H1 (cell line): ENCODE data around the gene EGR1. TPM values are rescaled to one million over a fixed set of nuclear protein-coding genes. Genes with fewer than 3 reads are reported as not detected.

ENCODE experiments used
- CTCF ChIA-PET: fragments of 300-600 bp; sonication (Branson Sonifier 250); formaldehyde crosslinking; loops from one replicate; lab custom pipeline; 2021; ENCODE audit not compliant: partially characterized antibody; lab: Charles Lee
- POLR2A ChIA-PET: fragments of 300-600 bp; sonication (Branson Sonifier 250); formaldehyde crosslinking; loops from one replicate; lab custom pipeline; 2021; ENCODE audit warnings: inconsistent platforms; ENCODE audit not compliant: partially characterized antibody; lab: Charles Lee
- DNase-seq, 2 experiments: peaks; one replicate each; pipeline versions ENCODE4 v3.0.0 to v3.0.0-alpha.2; 2010 to 2022; ENCODE audit warnings: low spot score in 2 of 2, low read depth in 1 of 2, mixed read lengths in 1 of 2
- FAIRE-seq: peaks from 2 replicates; lab custom pipeline; 2011; peaks lifted over from hg19 to GRCh38; lab: Jason Lieb, UNC
- H2AFZ ChIP-seq: 2 replicates; pipeline ENCODE4 v1.8.1; 2012; ENCODE audit warnings: low read length, inconsistent platforms
- H2AK5ac ChIP-seq: 2 replicates; pipeline ENCODE4 v1.6.1; 2013; ENCODE audit warnings: low read depth, low read length
- H2BK120ac ChIP-seq: replicated peaks from 2 replicates; pipeline ENCODE3; 2013; ENCODE audit warnings: low read depth, low read length, inconsistent platforms
- H2BK12ac ChIP-seq: 2 replicates; pipeline ENCODE4 v1.6.1; 2013; ENCODE audit warnings: low read depth, low read length
- H2BK15ac ChIP-seq: 2 replicates; pipeline ENCODE4 v1.6.1; 2013; ENCODE audit warnings: low read length
- H2BK20ac ChIP-seq: 2 replicates; pipeline ENCODE4 v1.6.1; 2013; ENCODE audit warnings: low read length
- H2BK5ac ChIP-seq: 2 replicates; pipeline ENCODE4 v1.6.1; 2013; ENCODE audit warnings: low read depth, low read length
- H3K14ac ChIP-seq: 2 replicates; pipeline ENCODE4 v1.6.1; 2013; ENCODE audit warnings: inconsistent platforms; ENCODE audit not compliant: insufficient read length
- H3K18ac ChIP-seq: 2 replicates; pipeline ENCODE4 v1.6.1; 2013; ENCODE audit warnings: low read length; ENCODE audit errors: extremely low read depth
- H3K23ac ChIP-seq: 2 replicates; pipeline ENCODE4 v1.6.1; 2013; ENCODE audit warnings: inconsistent platforms; ENCODE audit not compliant: insufficient read length
- H3K23me2 ChIP-seq: 2 replicates; pipeline ENCODE4 v1.6.1; 2013; ENCODE audit warnings: low read depth, low read length
- H3K27ac ChIP-seq: 2 replicates; pipeline ENCODE4 v1.6.1; 2011; ENCODE audit warnings: low read depth, low read length, inconsistent platforms
- H3K27me3 ChIP-seq, 4 experiments: replicated peaks in 1 of 4; 1 replicate in 1 of 4; 2 replicates in 3 of 4; pipeline versions ENCODE4 v1.6.1 to v1.8.1; 2011 to 2013; ENCODE audit warnings: low read length in 3 of 4, mild to moderate bottlenecking in 3 of 4, inconsistent platforms in 2 of 4, mixed read lengths in 2 of 4, moderate library complexity in 1 of 4; ENCODE audit not compliant: control insufficient read depth in 3 of 4, insufficient read depth in 3 of 4; ENCODE audit errors: extremely low read depth in 1 of 4
- H3K36me3 ChIP-seq, 4 experiments: 2 replicates each; pipeline versions ENCODE4 v1.6.1 to v1.8.1; 2011 to 2013; ENCODE audit warnings: mild to moderate bottlenecking in 4 of 4, low read length in 3 of 4, moderate library complexity in 2 of 4, control low read depth in 1 of 4, inconsistent platforms in 1 of 4; ENCODE audit not compliant: insufficient read depth in 4 of 4, control insufficient read depth in 2 of 4
- H3K4ac ChIP-seq: replicated peaks from 2 replicates; pipeline ENCODE3; 2013; ENCODE audit warnings: low read length, low read depth, mixed read lengths, inconsistent platforms; ENCODE audit not compliant: insufficient read length
- H3K4me1 ChIP-seq, 4 experiments: replicated peaks in 1 of 4; 1 replicate in 1 of 4; 2 replicates in 3 of 4; pipeline versions ENCODE4 v1.6.1 to v1.8.1; 2011 to 2013; ENCODE audit warnings: low read length in 3 of 4, inconsistent platforms in 2 of 4, mixed read lengths in 1 of 4; ENCODE audit not compliant: insufficient read depth in 4 of 4, control insufficient read depth in 3 of 4
- H3K4me2 ChIP-seq, 2 experiments: 2 replicates each; pipeline versions ENCODE4 v1.6.1 to v1.8.1; 2011 to 2013; ENCODE audit warnings: low read depth in 2 of 2, low read length in 2 of 2, control low read depth in 1 of 2, inconsistent platforms in 1 of 2, mild to moderate bottlenecking in 1 of 2; ENCODE audit not compliant: insufficient read depth in 1 of 2
- H3K4me3 ChIP-seq, 4 experiments: fragments of 200-600, 300-600 bp in 1 of 4; sonication (generic), shearing (Covaris generic), sonication (Bioruptor Twin) in 1 of 4; 2 replicates each; pipeline versions ENCODE4 v1.5.1 to v1.8.1; 2011 to 2016; ENCODE audit warnings: low read length in 4 of 4, low read depth in 3 of 4, control low read depth in 2 of 4, inconsistent platforms in 2 of 4, mild to moderate bottlenecking in 2 of 4, mixed read lengths in 1 of 4, moderate library complexity in 1 of 4; ENCODE audit not compliant: insufficient read depth in 2 of 4; ENCODE audit errors: extremely low read depth in 1 of 4
- H3K56ac ChIP-seq: replicated peaks from 2 replicates; pipeline ENCODE3; 2013; ENCODE audit warnings: low read depth, mild to moderate bottlenecking, mixed read lengths, low read length, inconsistent platforms; ENCODE audit not compliant: insufficient read length
- H3K79me1 ChIP-seq: 2 replicates; pipeline ENCODE4 v1.6.1; 2013; ENCODE audit warnings: low read depth, low read length, control low read depth
- H3K79me2 ChIP-seq, 2 experiments: 2 replicates each; pipeline versions ENCODE4 v1.6.1 to v1.8.1; 2012 to 2013; ENCODE audit warnings: low read length in 2 of 2, mild to moderate bottlenecking in 2 of 2, inconsistent platforms in 1 of 2; ENCODE audit not compliant: insufficient read depth in 2 of 2, control insufficient read depth in 1 of 2
- H3K9ac ChIP-seq, 4 experiments: replicated peaks in 1 of 4; 1 replicate in 1 of 4; 2 replicates in 3 of 4; pipeline versions ENCODE4 v1.6.1 to v1.8.1; 2011 to 2013; ENCODE audit warnings: low read depth in 3 of 4, low read length in 3 of 4, control low read depth in 2 of 4, mild to moderate bottlenecking in 2 of 4, moderate library complexity in 2 of 4, inconsistent platforms in 1 of 4; ENCODE audit errors: extremely low read depth in 1 of 4
- H3K9me3 ChIP-seq, 2 experiments: 2 replicates each; pipeline versions ENCODE4 v1.6.1 to v1.8.1; 2012 to 2013; ENCODE audit warnings: mild to moderate bottlenecking in 2 of 2, moderate library complexity in 2 of 2, control low read depth in 1 of 2, inconsistent platforms in 1 of 2, low read depth in 1 of 2, low read length in 1 of 2, mixed read lengths in 1 of 2; ENCODE audit not compliant: insufficient read depth in 2 of 2
- H4K20me1 ChIP-seq, 2 experiments: replicated peaks in 1 of 2; 2 replicates each; pipeline versions ENCODE3 to v1.8.1; 2011 to 2013; ENCODE audit warnings: inconsistent platforms in 2 of 2, low read length in 2 of 2, mild to moderate bottlenecking in 1 of 2; ENCODE audit not compliant: insufficient read depth in 2 of 2, control insufficient read depth in 1 of 2
- H4K5ac ChIP-seq: 2 replicates; pipeline ENCODE4 v1.6.1; 2013; ENCODE audit warnings: low read length, low read depth, mixed read lengths, inconsistent platforms; ENCODE audit not compliant: insufficient read length
- H4K8ac ChIP-seq: 2 replicates; pipeline ENCODE4 v1.8.0; 2013; ENCODE audit warnings: mild to moderate bottlenecking, moderate library complexity, low read length, inconsistent platforms; ENCODE audit not compliant: insufficient read depth; ENCODE audit errors: extremely low read depth
- H4K91ac ChIP-seq: replicated peaks from 2 replicates; pipeline ENCODE3; 2013; ENCODE audit warnings: low read length, mixed read lengths, inconsistent platforms; ENCODE audit not compliant: insufficient read length
- TEAD4 ChIP-seq: IDR thresholded peaks from 2 replicates; pipeline ENCODE4 v1.6.1; 2012; ENCODE audit warnings: low read depth, low read length, inconsistent platforms, mixed read lengths
- WGBS, 2 experiments: shearing (Covaris generic) in 1 of 2; methylation state at CpG; one replicate each; pipeline versions ENCODE4 v1.1.6 to v1.1.7; 2013 to 2015; ENCODE audit warnings: low lambda C conversion rate in 2 of 2, mixed read lengths in 2 of 2, inconsistent platforms in 1 of 2, low coverage in 1 of 2, missing lambda C conversion rate in 1 of 2; ENCODE audit not compliant: insufficient replicate concordance in 2 of 2, insufficient coverage in 1 of 2, insufficient read length in 1 of 2; ENCODE audit errors: extremely low coverage in 1 of 2, missing lambda C conversion rate in 1 of 2; 5-methylcytosine and 5-hydroxymethylcytosine counted together
- polyA plus RNA-seq, 7 experiments: library from polyadenylated mRNA; depleted of rRNA in 3 of 7; stranded (reverse) in 5 of 7; unstranded in 2 of 7; fragments of >200 nt in 5 of 7; fragments of 200-250 nt in 2 of 7; gene quantifications; 1 replicate in 5 of 7; 2 replicates in 1 of 7; 4 replicates in 1 of 7; pipeline versions ENCODE4 v1.2.1 to v1.2.3, GENCODE V29; 2011 to 2013; ENCODE audit warnings: missing spikeins in 2 of 7, mixed read lengths in 2 of 7
- total RNA-seq: library from RNA; stranded (reverse); fragmentation: NEBNext Ultra II Directional; extraction: Animal tissue kit (Norgen Biotek cat#: 25700); gene quantifications from 2 replicates; pipeline ENCODE4 v1.2.1, GENCODE V29; 2021
- TF ChIP-seq, protein P1 (sequence below), 3 experiments: IDR thresholded peaks; 1 replicate in 2 of 3; 2 replicates in 1 of 3; pipeline versions ENCODE4 v1.5.1 to v1.6.1; 2011; ENCODE audit warnings: low read length in 3 of 3, mild to moderate bottlenecking in 3 of 3, inconsistent platforms in 2 of 3, low read depth in 1 of 3, moderate library complexity in 1 of 3; ENCODE audit not compliant: insufficient read depth in 1 of 3; ENCODE audit errors: control extremely low read depth in 1 of 3

EGR1 gene
- total and polyA plus RNA-seq, 2 of the 8 experiments (the other 6 are each of a cell fraction or from before 2014, with no cell fraction given) = 16.2 to 35.5 TPM

DNA sequence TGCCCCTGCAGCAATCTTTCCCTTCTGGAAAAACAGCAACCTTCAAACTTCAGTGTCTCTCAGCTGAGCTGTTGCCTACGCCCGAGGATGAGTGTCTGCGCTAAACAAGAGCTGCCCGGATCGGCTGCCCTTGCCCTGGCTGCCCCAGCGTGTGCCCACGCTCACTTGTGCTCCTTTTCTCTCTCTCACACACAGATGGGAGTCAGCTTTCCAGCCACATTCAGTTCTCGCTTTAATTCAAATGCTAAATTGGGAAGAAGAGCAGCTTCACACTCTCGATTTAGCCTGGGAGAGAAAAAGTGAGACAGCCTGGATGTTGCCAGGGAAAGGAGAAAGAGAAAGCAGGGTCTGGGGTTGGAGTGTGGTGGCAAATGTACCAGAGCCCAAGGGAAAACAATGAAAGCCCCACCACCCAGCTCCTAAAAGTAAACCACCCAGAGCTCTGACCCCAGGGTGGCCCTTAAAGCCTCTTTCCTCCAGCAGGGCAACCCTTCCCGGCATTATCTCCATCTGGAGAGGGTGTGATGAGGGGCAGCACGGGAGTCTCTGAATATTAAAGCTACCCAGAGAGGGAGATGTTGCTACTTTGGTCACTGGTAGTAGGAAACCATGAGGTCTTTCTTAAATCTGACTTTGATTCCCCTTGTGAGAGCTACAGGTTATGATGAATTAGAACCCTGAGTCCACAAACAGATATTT lies 9.9 kb upstream of the EGR1 start:
- no peak overlapping the region for H3K18ac ChIP-seq
- H4K5ac ChIP-seq = no peak overlapping the region
- TF ChIP-seq TEAD4 = no peak
- TF ChIP-seq, protein P1, sequence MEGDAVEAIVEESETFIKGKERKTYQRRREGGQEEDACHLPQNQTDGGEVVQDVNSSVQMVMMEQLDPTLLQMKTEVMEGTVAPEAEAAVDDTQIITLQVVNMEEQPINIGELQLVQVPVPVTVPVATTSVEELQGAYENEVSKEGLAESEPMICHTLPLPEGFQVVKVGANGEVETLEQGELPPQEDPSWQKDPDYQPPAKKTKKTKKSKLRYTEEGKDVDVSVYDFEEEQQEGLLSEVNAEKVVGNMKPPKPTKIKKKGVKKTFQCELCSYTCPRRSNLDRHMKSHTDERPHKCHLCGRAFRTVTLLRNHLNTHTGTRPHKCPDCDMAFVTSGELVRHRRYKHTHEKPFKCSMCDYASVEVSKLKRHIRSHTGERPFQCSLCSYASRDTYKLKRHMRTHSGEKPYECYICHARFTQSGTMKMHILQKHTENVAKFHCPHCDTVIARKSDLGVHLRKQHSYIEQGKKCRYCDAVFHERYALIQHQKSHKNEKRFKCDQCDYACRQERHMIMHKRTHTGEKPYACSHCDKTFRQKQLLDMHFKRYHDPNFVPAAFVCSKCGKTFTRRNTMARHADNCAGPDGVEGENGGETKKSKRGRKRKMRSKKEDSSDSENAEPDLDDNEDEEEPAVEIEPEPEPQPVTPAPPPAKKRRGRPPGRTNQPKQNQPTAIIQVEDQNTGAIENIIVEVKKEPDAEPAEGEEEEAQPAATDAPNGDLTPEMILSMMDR (IDR thresholded peaks at IDR 0.05; ENCODE audit: control extremely low read depth in 1 of 3, insufficient read depth in 1 of 3, low read depth in 1 of 3, low read length in 3 of 3) = peak in 1 of 3 experiments; percentile 4; a peak in 1 of 4 replicates
- TF ChIP-seq, all 59 proteins: peak for 1
- ChIA-PET CTCF (interaction anchor here (0.8 to 24.9 kb wide), 11 partner anchors 5 to 965 kb away, joined by 3 to 532 read pairs (median 4); partner anchors contain the start of genes EGR1 and REEP2), POLR2A (interaction anchor here (1.3 to 4.6 kb wide), 5 partner anchors 10 to 276 kb away, joined by 3 to 51 read pairs (median 3); partner anchors contain the start of genes EGR1, ETF1 and KIF20A)
- no peaks in the 10 kb centered on the region for H3K36me3 ChIP-seq
- H3K9ac ChIP-seq = peak overlapping the region in 1 of 4 experiments; percentile 4; a peak in 1 of 7 replicates
- H3K27ac ChIP-seq = no peak overlapping the region
- WGBS, 2 experiments = 64% methylated on average over 11 of the region's 11 CpGs; no CpG with 5 or more reads in 1 of the 2 experiments
- no peak overlapping the region for H4K91ac ChIP-seq
- peaks cover 0 to 7% (median 6%) of the 10 kb centered on the region in 4 experiments; a peak in 3 of 7 replicates for H3K4me1 ChIP-seq
- H3K56ac ChIP-seq = no peak overlapping the region
- H3K27me3 ChIP-seq = no peaks in the 10 kb centered on the region
- H3K23ac ChIP-seq = no peak overlapping the region
- H3K79me1 ChIP-seq = no peaks in the 10 kb centered on the region
- peak overlapping the region; percentile 9; the same call in 1 of the 2 replicates for H2BK12ac ChIP-seq
- no peak overlapping the region; the same call in 1 of the 2 replicates for H2BK15ac ChIP-seq
- H2AFZ ChIP-seq = peak overlapping the region; percentile 56
- no peak overlapping the region for H2BK120ac ChIP-seq
- H3K4me3 ChIP-seq = peak overlapping the region in 1 of 4 experiments; percentile 5; a peak in 1 of 8 replicates
- H4K20me1 ChIP-seq = no peaks in the 10 kb centered on the region
- H3K23me2 ChIP-seq = no peaks in the 10 kb centered on the region
- no peak overlapping the region for H2AK5ac ChIP-seq
- H3K4ac ChIP-seq = no peak overlapping the region
- H3K14ac ChIP-seq = no peak overlapping the region
- FAIRE-seq (no peak), DNase-seq (no peak)
- H3K9me3 ChIP-seq = no peaks in the 10 kb centered on the region
- H3K79me2 ChIP-seq = no peaks in the 10 kb centered on the region
- no peak overlapping the region for H4K8ac ChIP-seq
- H3K4me2 ChIP-seq = peak overlapping the region; percentile 3 to 30; a peak in 3 of 4 replicates
- H2BK20ac ChIP-seq = no peak overlapping the region
- H2BK5ac ChIP-seq = 0 out of 2 replicates have a peak overlapping the region, but pooled peaks have one; percentile 18
